B cell (primary cell): ENCODE data around the gene PPP1R14D.
A peak's percentile ranks its signal among the peaks of the same experiment; 100 is the strongest.

ENCODE experiments used
- EZH2 ChIP-seq: IDR thresholded peaks from 2 replicates; pipeline ENCODE4 v1.6.1; 2012; ENCODE audit warnings: borderline replicate concordance, low read depth, mild to moderate bottlenecking, moderate library complexity, low read length; ENCODE audit not compliant: insufficient read depth, poor library complexity, severe bottlenecking
- TF ChIP-seq, protein P1 (sequence below): fragments of 200-600 bp; IDR thresholded peaks from one replicate; pipeline ENCODE4 v1.8.0; 2022; ENCODE audit warnings: antibody characterized with exemption, mild to moderate bottlenecking

DNA sequence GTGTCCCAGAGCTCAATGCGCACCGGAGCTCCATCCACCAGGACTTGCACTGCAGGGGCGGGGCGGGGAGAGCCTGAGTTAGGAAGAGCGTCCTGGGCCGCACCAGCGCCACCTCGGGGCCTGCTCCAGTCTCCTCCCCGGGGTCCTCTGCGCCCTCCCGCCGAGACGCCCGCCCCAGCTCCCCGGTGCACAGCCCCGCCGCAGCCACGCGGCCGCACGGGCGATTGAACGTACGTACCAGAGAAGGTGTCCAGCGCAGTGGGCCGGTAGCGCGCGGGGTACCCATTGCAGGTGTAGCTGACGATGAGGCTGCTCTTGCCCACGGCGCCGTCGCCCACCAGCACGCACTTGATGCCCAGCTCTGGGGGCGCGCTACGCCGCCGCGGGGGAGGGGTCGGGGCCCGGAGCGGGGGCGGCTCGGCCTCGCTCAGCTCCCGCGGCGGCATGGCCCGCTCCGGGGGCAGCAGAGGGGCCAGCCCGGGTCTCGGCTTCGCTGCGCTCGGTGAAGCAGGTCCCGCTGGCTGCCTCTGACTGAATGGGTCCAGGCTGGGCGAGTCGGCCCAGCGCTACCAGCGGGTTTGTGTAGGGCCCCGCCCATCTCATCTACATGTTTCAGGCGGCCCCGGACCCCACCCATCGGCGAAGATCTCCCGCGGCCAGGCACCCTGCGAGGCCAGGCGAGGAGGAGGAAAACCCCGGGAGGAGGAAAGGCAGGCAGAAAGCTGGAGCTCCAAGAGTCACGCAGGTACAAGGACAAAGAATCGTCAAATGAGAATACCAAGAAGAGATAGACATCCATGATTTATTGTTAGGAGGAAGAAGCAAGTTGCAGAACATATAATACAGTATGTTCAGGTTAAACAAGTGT lies 45.4 kb upstream of the PPP1R14D start, which contains the start of gene RHOV:
- TF ChIP-seq, protein P1, sequence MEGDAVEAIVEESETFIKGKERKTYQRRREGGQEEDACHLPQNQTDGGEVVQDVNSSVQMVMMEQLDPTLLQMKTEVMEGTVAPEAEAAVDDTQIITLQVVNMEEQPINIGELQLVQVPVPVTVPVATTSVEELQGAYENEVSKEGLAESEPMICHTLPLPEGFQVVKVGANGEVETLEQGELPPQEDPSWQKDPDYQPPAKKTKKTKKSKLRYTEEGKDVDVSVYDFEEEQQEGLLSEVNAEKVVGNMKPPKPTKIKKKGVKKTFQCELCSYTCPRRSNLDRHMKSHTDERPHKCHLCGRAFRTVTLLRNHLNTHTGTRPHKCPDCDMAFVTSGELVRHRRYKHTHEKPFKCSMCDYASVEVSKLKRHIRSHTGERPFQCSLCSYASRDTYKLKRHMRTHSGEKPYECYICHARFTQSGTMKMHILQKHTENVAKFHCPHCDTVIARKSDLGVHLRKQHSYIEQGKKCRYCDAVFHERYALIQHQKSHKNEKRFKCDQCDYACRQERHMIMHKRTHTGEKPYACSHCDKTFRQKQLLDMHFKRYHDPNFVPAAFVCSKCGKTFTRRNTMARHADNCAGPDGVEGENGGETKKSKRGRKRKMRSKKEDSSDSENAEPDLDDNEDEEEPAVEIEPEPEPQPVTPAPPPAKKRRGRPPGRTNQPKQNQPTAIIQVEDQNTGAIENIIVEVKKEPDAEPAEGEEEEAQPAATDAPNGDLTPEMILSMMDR: peak; percentile 34
- no peak for TF ChIP-seq EZH2
